Measurements from ENCODE around the gene ZFP36.
A peak's percentile ranks its signal among the peaks of the same experiment; 100 is the strongest.

ZFP36 gene

GRCh38 chr19:39384839-39385568 lies 21.6 kb upstream of the ZFP36 start:
- DNase-seq (ENCODE audit: low spot score), result no peak

GRCh38 chr19:39385629-39386411 lies 20.8 kb upstream of the ZFP36 start:
- DNase-seq (ENCODE audit: low spot score), result no peak

DNA sequence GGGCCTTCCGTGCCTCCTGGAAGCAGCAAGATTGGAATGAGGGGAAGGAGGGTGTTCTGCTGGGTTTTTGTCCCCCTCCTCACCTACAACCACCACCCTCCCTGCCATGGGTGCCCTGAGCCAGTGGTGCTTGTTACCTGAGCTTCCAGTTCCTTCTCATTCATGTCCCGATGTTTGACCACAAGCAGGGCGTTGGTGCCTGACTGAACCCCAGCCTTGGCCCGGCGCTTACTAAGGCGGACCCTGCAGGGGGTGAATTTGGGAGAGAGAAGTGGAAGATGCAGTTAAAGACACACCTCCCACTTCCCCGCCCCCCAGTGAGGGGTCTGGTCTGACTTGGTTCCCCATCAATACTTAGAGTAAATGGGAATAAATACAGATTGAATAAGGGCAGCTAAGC lies 20.1 kb upstream of the ZFP36 start:
- no peak for DNase-seq (ENCODE audit: low spot score)

GRCh38 chr19:39388657-39389056 lies 18.0 kb upstream of the ZFP36 start:
- DNase-seq (ENCODE audit: low spot score), result no peak

DNA sequence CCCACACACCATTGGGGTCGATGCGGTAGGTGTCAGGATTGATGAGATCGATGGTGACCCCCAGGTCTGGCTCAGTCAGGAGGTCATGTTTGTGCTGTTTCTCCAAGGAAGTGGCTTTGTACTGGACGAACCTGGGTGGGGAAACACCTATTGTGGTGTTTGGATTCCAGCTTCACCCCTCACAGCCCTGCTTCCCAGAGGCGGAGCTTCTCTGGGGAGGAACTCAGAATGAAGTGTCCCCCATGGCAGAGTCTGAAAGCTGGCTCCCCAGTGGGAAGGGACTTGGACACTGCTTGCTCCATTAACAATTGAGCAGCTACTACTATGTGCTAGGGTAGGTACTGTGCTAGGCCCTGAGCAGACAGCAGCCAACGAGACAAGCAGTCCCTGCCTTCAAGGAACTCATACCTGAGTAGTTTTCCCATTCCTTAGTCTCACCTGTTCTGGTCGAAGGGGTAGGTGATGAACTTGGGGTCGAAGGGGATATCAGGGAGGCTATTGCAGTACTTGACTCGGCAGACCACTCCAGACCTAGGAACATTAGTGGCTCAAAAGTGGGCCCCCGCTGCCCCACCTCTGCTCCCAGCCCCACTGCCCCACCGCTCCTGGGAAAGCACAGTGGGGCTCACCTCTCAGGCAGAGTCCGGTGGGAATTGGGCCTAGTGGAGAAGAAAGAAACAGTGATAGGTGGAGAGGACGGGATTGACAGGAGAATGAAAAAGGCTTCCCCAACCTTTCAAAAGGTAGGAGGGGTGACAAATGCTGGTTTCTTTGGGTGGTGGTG lies 16.8 kb upstream of the ZFP36 start:
- no peak for DNase-seq (ENCODE audit: low spot score)

GRCh38 chr19:39390451-39390750 lies 16.2 kb upstream of the ZFP36 start:
- peak; percentile 66 for DNase-seq (ENCODE audit: low spot score)

- DNase-seq (ENCODE audit: low spot score), result peak; percentile 100
These were observed 15.8 kb upstream of the ZFP36 start, which contains the start of the genes MED29 and PAF1 for GRCh38 chr19:39390751-39391437. MED29 (plus strand) TSS chr19:39391378; CDS start chr19:39391423, 45 bp downstream. PAF1 (minus strand) TSS chr19:39391106; CDS start chr19:39390864, 242 bp downstream.

DNA sequence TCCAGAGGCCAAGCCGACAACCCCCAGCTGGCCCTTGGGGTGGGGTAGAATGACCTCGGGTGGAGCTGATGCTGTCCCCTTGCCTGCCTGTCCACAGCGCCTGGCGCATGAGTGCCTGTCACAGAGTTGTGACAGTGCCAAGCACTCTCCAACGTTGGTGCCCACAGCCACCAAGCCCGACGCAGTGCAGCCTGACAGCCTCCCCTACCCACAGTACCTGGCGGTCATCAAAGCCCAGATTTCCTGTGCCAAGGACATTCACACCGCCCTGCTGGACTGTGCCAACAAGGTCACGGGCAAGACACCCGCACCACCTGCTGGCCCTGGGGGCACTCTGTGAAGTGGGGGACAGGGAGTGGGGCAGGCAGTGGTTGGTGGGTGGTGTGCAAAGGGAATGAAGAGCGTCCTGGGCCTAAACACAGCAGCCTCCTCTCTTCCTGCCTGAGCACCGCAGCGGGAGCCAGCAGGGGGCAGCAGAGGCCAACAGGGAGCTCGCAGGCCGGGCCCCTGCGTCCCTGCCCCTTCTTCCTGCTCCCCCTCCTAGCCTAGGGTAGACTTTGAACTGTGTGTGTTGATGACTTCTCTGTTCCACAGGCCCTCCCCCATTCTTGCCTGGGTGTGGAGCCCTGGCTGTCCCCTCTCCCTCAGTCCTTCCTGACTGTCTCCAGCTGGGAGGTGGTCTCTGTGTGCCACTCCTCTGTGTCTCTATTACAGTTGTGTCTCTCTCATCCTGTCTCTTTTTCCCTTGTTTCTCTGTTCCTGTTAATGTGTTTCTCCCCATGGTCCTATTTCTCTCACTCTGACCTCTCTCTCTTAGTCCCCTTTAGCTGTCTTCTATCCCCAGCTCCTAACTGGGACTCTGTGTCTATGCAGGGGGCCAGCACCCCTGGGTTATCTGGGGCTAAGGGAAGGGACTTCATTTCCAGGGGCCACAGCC lies 9.0 kb upstream of the ZFP36 start:
- peak; percentile 89 for DNase-seq (ENCODE audit: low spot score)

GRCh38 chr19:39398297-39398864 lies 8.3 kb upstream of the ZFP36 start:
- peak; percentile 91 for DNase-seq (ENCODE audit: low spot score)

DNA sequence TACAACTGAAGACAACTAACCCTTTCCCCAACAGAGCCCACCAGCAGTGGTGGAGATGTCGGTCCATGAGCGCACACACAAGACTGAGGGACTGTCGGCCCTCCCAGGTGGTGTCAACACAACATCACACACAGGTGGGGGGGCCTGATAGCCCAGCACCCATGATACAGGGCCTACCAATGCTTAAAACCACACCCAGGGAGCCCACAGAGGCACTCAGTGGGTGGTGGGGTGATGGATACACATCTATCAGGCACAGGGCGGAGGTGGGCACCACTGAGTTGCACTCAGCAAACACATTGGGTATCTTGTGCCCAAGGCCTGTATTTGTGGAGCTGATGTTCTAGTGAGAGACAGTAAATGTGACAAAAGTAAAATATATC lies 7.0 kb upstream of the ZFP36 start:
- peak; percentile 29 for DNase-seq (ENCODE audit: low spot score)

DNA sequence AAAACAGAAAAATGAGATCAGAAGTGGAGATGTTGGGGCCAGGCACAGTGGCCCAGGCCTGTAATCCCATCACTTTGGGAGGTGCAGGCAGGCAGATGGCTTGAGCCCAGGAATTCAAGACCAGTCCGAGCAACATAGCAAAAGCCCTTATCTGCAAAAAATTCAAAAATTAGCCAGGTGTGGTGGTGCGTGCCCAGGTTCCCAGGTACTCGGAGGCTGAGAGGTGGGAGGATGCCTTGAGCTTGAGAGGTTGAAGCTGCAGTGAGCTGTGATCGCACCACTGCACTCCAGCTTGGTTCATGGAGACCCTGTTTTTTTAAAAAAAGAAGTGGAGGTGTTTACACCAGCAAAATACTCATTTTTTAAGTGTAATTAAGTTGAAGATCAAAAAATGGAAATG lies 6.6 kb upstream of the ZFP36 start:
- DNase-seq (ENCODE audit: low spot score), result no peak

- DNase-seq (ENCODE audit: low spot score), result no peak
These were observed 5.5 kb upstream of the ZFP36 start for GRCh38 chr19:39401070-39401548.

DNA sequence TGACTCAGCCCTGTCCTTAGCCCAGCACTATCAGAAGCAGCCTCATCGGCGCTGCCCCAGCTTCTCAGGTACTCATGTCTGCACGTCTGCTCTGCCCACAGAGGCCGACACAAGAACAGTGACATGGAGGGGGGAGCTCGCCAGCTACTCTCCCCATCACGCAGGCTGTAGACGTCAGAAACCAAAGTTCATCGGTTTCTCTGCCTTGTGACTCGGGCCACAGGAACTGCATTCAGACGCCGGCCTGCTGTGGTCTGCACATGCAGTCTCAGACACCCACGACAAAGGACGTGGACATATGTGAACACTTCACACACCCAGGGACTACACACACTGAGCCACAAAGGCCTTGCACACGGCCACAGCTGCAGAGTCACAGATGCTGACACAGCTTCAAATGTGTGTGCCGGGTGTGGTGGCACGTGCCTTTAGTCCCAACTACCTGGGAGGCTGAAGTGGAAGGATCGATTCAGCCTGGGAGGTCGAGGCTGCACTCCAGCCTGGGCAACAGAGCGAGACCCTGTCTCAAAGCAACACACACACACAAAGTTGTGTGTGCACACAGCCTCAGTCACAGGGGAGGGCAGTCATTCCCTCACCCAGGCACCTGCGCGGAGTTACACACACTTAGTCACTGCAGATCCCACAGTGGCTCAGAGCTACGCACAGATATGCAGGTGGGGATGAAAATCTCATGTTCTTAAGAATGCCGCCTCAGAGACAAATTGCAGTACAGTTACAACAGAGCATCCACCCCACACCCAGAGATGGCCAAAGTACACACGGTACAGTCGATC lies 4.9 kb upstream of the ZFP36 start:
- peak; percentile 75 for DNase-seq (ENCODE audit: low spot score)

GRCh38 chr19:39402346-39403300 lies 4.0 kb upstream of the ZFP36 start:
- DNase-seq (ENCODE audit: low spot score), result peak; percentile 85

GRCh38 chr19:39403331-39404312 lies 3.0 kb upstream of the ZFP36 start:
- peak; percentile 91 for DNase-seq (ENCODE audit: low spot score)

GRCh38 chr19:39405261-39405957 lies 1.2 kb upstream of the ZFP36 start:
- peak; percentile 17 for DNase-seq (ENCODE audit: low spot score)

Data from hematopoietic multipotent progenitor cell treated with erythropoietin and hydrocortisone succinate and interleukin-3 and kit ligand, for 15 days (in vitro differentiated cells).